Measurements from ENCODE around the gene EDIL3. TPM values are rescaled to one million over a fixed set of nuclear protein-coding genes. Genes with fewer than 3 reads are reported as not detected.
"Not testable (repeated sequence)": the region's sequence is repeated elsewhere in the genome, so short reads cannot be mapped to it uniquely, and the experiment has no call there.

The EDIL3 gene
- total RNA-seq, 1 donor from 2014 or later = 220 TPM

- H3K4me3 Mint-ChIP-seq (ENCODE audit: unreplicated experiment) = no peak overlapping the region
- H3K36me3 Mint-ChIP-seq (ENCODE audit: unreplicated experiment) = peaks cover 13% of the 10 kb centered on the region
- no peaks in the 10 kb centered on the region for H3K27me3 Mint-ChIP-seq (ENCODE audit: unreplicated experiment)
Measured at GRCh38 chr5:84327591-84327990, 57.1 kb downstream of the EDIL3 start.

GRCh38 chr5:84322646-84323045 lies 62.0 kb downstream of the EDIL3 start:
- Mint-ChIP-seq H3K4me1 (ENCODE audit: low read depth, unreplicated experiment) (no peaks in the 10 kb centered on the region), H3K9me3 (ENCODE audit: unreplicated experiment) (peaks cover 12% of the 10 kb centered on the region), H3K27ac (ENCODE audit: unreplicated experiment) (no peak overlapping the region), H3K27me3 (ENCODE audit: unreplicated experiment) (no peaks in the 10 kb centered on the region), H3K36me3 (ENCODE audit: unreplicated experiment) (peaks cover 23% of the 10 kb centered on the region), H3K4me3 (ENCODE audit: unreplicated experiment) (no peak overlapping the region)
- no peak for DNase-seq
- no peak for TF ChIP-seq CTCF (IDR thresholded peaks at IDR 0.05; ENCODE audit: partially characterized antibody, unreplicated experiment)

More at GRCh38 chr5:84327591-84327990, 57.1 kb downstream of the EDIL3 start:
- no peak for DNase-seq
- TF ChIP-seq CTCF (IDR thresholded peaks at IDR 0.05; ENCODE audit: partially characterized antibody, unreplicated experiment) = no peak
- Mint-ChIP-seq H3K9me3 (ENCODE audit: unreplicated experiment) (peaks cover 2% of the 10 kb centered on the region), H3K27ac (ENCODE audit: unreplicated experiment) (no peak overlapping the region), H3K4me1 (ENCODE audit: low read depth, unreplicated experiment) (peaks cover 8% of the 10 kb centered on the region)

- not testable (repeated sequence) for DNase-seq; H3K4me3 Mint-ChIP-seq (ENCODE audit: unreplicated experiment); H3K27me3 Mint-ChIP-seq (ENCODE audit: unreplicated experiment); H3K4me1 Mint-ChIP-seq (ENCODE audit: low read depth, unreplicated experiment); H3K27ac Mint-ChIP-seq (ENCODE audit: unreplicated experiment)
- Mint-ChIP-seq H3K36me3 (ENCODE audit: unreplicated experiment) (peaks cover 11% of the 10 kb centered on the region), H3K9me3 (ENCODE audit: unreplicated experiment) (peaks cover 15% of the 10 kb centered on the region)
Measured at GRCh38 chr5:84317826-84318225, 66.9 kb downstream of the EDIL3 start.

GRCh38 chr5:84312280-84312679 lies 72.4 kb downstream of the EDIL3 start:
- not testable (repeated sequence) for H3K27ac Mint-ChIP-seq (ENCODE audit: unreplicated experiment); H3K4me1 Mint-ChIP-seq (ENCODE audit: low read depth, unreplicated experiment); H3K36me3 Mint-ChIP-seq (ENCODE audit: unreplicated experiment); DNase-seq; H3K9me3 Mint-ChIP-seq (ENCODE audit: unreplicated experiment); H3K4me3 Mint-ChIP-seq (ENCODE audit: unreplicated experiment); H3K27me3 Mint-ChIP-seq (ENCODE audit: unreplicated experiment)

GRCh38 chr5:84309850-84310249 lies 74.8 kb downstream of the EDIL3 start:
- not testable (repeated sequence) for H3K36me3 Mint-ChIP-seq (ENCODE audit: unreplicated experiment); H3K4me1 Mint-ChIP-seq (ENCODE audit: low read depth, unreplicated experiment); H3K4me3 Mint-ChIP-seq (ENCODE audit: unreplicated experiment); DNase-seq; H3K27me3 Mint-ChIP-seq (ENCODE audit: unreplicated experiment); H3K9me3 Mint-ChIP-seq (ENCODE audit: unreplicated experiment); H3K27ac Mint-ChIP-seq (ENCODE audit: unreplicated experiment)

- Mint-ChIP-seq H3K27ac (ENCODE audit: unreplicated experiment) (no peak overlapping the region), H3K9me3 (ENCODE audit: unreplicated experiment) (no peaks in the 10 kb centered on the region), H3K4me3 (ENCODE audit: unreplicated experiment) (no peak overlapping the region), H3K27me3 (ENCODE audit: unreplicated experiment) (no peaks in the 10 kb centered on the region), H3K36me3 (ENCODE audit: unreplicated experiment) (no peaks in the 10 kb centered on the region), H3K4me1 (ENCODE audit: low read depth, unreplicated experiment) (peaks cover 6% of the 10 kb centered on the region)
- DNase-seq = no peak
- TF ChIP-seq CTCF (IDR thresholded peaks at IDR 0.05; ENCODE audit: partially characterized antibody, unreplicated experiment) = no peak
Measured at GRCh38 chr5:84306601-84307000, 78.1 kb downstream of the EDIL3 start.

- Mint-ChIP-seq H3K27ac (ENCODE audit: unreplicated experiment) (no peak overlapping the region), H3K4me1 (ENCODE audit: low read depth, unreplicated experiment) (peaks cover 6% of the 10 kb centered on the region), H3K9me3 (ENCODE audit: unreplicated experiment) (no peaks in the 10 kb centered on the region), H3K4me3 (ENCODE audit: unreplicated experiment) (no peak overlapping the region), H3K27me3 (ENCODE audit: unreplicated experiment) (no peaks in the 10 kb centered on the region), H3K36me3 (ENCODE audit: unreplicated experiment) (no peaks in the 10 kb centered on the region)
- no peak for DNase-seq
- TF ChIP-seq CTCF (IDR thresholded peaks at IDR 0.05; ENCODE audit: partially characterized antibody, unreplicated experiment) = no peak
Measured at GRCh38 chr5:84304599-84304998, 80.1 kb downstream of the EDIL3 start.
